ENCODE data around the gene FUT1. TPM values are rescaled to one million over a fixed set of nuclear protein-coding genes. Genes with fewer than 3 reads are reported as not detected.
A peak's percentile ranks its signal among the peaks of the same experiment; 100 is the strongest.
"Not testable (repeated sequence)": the region's sequence is repeated elsewhere in the genome, so short reads cannot be mapped to it uniquely, and the experiment has no call there.

The FUT1 gene
- total RNA-seq, 1 donor from 2014 or later, result 2.9 TPM

GRCh38 chr19:48718711-48719231 lies 33.7 kb downstream of the FUT1 start:
- H3K4me1 ChIP-seq, result peaks cover 13% of the 10 kb centered on the region
- TF ChIP-seq EZH2 (IDR thresholded peaks at IDR 0.05), result no peak
- peaks cover 28% of the 10 kb centered on the region for H3F3A ChIP-seq (ENCODE audit: low read depth)

GRCh38 chr19:48718106-48718505 lies 34.3 kb downstream of the FUT1 start:
- not testable (repeated sequence) for DNase-seq (ENCODE audit: low spot score); H3K9ac ChIP-seq; H3K9me3 Mint-ChIP-seq; H3K27ac Mint-ChIP-seq; H3K4me3 Mint-ChIP-seq; H3K4me3 ChIP-seq; H3K36me3 Mint-ChIP-seq; H4K20me1 ChIP-seq (ENCODE audit: low read depth); H3K9me3 ChIP-seq (ENCODE audit: low read depth); H3K36me3 ChIP-seq; H3K79me2 ChIP-seq (ENCODE audit: low read depth); H3K27me3 ChIP-seq; H3K4me2 ChIP-seq; H3K27ac ChIP-seq; H2AFZ ChIP-seq (replicated peaks); H3K27me3 Mint-ChIP-seq (ENCODE audit: insufficient read depth, low read depth)
- Histone ChIP-seq H3F3A (ENCODE audit: low read depth) (peaks cover 34% of the 10 kb centered on the region), H3K4me1 (peaks cover 15% of the 10 kb centered on the region)
- peaks cover 58% of the 10 kb centered on the region for H3K4me1 Mint-ChIP-seq

More at GRCh38 chr19:48718711-48719231, 33.7 kb downstream of the FUT1 start:
- Mint-ChIP-seq H3K4me1 (peaks cover 57% of the 10 kb centered on the region), H3K4me3 (peak overlapping the region; percentile 33), H3K9me3 (no peaks in the 10 kb centered on the region), H3K36me3 (no peaks in the 10 kb centered on the region), H3K27me3 (ENCODE audit: insufficient read depth, low read depth) (peaks cover 9% of the 10 kb centered on the region), H3K27ac (peak overlapping the region; percentile 89)
- no peak for DNase-seq (ENCODE audit: low spot score)
- no peaks in the 10 kb centered on the region for H3K27me3 ChIP-seq
- no peaks in the 10 kb centered on the region for H4K20me1 ChIP-seq (ENCODE audit: low read depth)
- no peaks in the 10 kb centered on the region for H3K36me3 ChIP-seq
- H3K79me2 ChIP-seq (ENCODE audit: low read depth), result no peaks in the 10 kb centered on the region
- H3K4me2 ChIP-seq, result peak overlapping the region; percentile 12
- H3K9me3 ChIP-seq (ENCODE audit: low read depth), result no peaks in the 10 kb centered on the region
- H3K4me3 ChIP-seq, result no peak overlapping the region
- H2AFZ ChIP-seq (replicated peaks), result no peak overlapping the region
- no peak overlapping the region for H3K9ac ChIP-seq
- no peak overlapping the region for H3K27ac ChIP-seq

- no peaks in the 10 kb centered on the region for H3K36me3 ChIP-seq
- Mint-ChIP-seq H3K4me3 (peak overlapping the region; percentile 69), H3K27ac (peak overlapping the region; percentile 14), H3K27me3 (ENCODE audit: insufficient read depth, low read depth) (peaks cover 8% of the 10 kb centered on the region), H3K4me1 (peaks cover 60% of the 10 kb centered on the region), H3K9me3 (no peaks in the 10 kb centered on the region), H3K36me3 (no peaks in the 10 kb centered on the region)
- peak overlapping the region; percentile 36 for H2AFZ ChIP-seq (replicated peaks)
- peaks cover 18% of the 10 kb centered on the region for H3K4me1 ChIP-seq
- no peak overlapping the region for H3K27ac ChIP-seq
- no peaks in the 10 kb centered on the region for H3K79me2 ChIP-seq (ENCODE audit: low read depth)
- H3F3A ChIP-seq (ENCODE audit: low read depth), result peaks cover 38% of the 10 kb centered on the region
- no peak overlapping the region for H3K9ac ChIP-seq
- no peaks in the 10 kb centered on the region for H4K20me1 ChIP-seq (ENCODE audit: low read depth)
- no peak overlapping the region for H3K4me3 ChIP-seq
- TF ChIP-seq EZH2 (IDR thresholded peaks at IDR 0.05), result no peak
- TF ChIP-seq EZH2phosphoT487 (IDR thresholded peaks at IDR 0.05), result no peak
- TF ChIP-seq CTCF (IDR thresholded peaks at IDR 0.05), result no peak
- no peaks in the 10 kb centered on the region for H3K9me3 ChIP-seq (ENCODE audit: low read depth)
- H3K27me3 ChIP-seq, result no peaks in the 10 kb centered on the region
- peak overlapping the region; percentile 61 for H3K4me2 ChIP-seq
- peak; percentile 63 for DNase-seq (ENCODE audit: low spot score)
These were observed 35.7 kb downstream of the FUT1 start for GRCh38 chr19:48716562-48717291.

- no peak for DNase-seq (ENCODE audit: low spot score)
- H3K27ac Mint-ChIP-seq, result peak overlapping the region; percentile 78
- Histone ChIP-seq H3K4me3 (no peak overlapping the region), H4K20me1 (ENCODE audit: low read depth) (no peaks in the 10 kb centered on the region), H3K4me2 (peak overlapping the region; percentile 81), H3F3A (ENCODE audit: low read depth) (peaks cover 42% of the 10 kb centered on the region), H2AFZ (replicated peaks) (no peak overlapping the region), H3K4me1 (peaks cover 18% of the 10 kb centered on the region), H3K79me2 (ENCODE audit: low read depth) (no peaks in the 10 kb centered on the region), H3K9ac (no peak overlapping the region), H3K36me3 (no peaks in the 10 kb centered on the region), H3K27me3 (no peaks in the 10 kb centered on the region), H3K9me3 (ENCODE audit: low read depth) (no peaks in the 10 kb centered on the region), H3K27ac (no peak overlapping the region)
- peaks cover 55% of the 10 kb centered on the region for H3K4me1 Mint-ChIP-seq
- TF ChIP-seq EZH2phosphoT487 (IDR thresholded peaks at IDR 0.05), result no peak
- no peak for TF ChIP-seq EZH2 (IDR thresholded peaks at IDR 0.05)
- no peak for TF ChIP-seq CTCF (IDR thresholded peaks at IDR 0.05)
- H3K9me3 Mint-ChIP-seq, result no peaks in the 10 kb centered on the region
- H3K36me3 Mint-ChIP-seq, result peaks cover 2% of the 10 kb centered on the region
- peaks cover 8% of the 10 kb centered on the region for H3K27me3 Mint-ChIP-seq (ENCODE audit: insufficient read depth, low read depth)
- H3K4me3 Mint-ChIP-seq, result peak overlapping the region; percentile 79
These were observed 36.7 kb downstream of the FUT1 start for GRCh38 chr19:48715681-48716171.

Measured in neural progenitor cell (in vitro differentiated cells).